ENCODE results near the gene UTP4.

The UTP4 gene

DNA sequence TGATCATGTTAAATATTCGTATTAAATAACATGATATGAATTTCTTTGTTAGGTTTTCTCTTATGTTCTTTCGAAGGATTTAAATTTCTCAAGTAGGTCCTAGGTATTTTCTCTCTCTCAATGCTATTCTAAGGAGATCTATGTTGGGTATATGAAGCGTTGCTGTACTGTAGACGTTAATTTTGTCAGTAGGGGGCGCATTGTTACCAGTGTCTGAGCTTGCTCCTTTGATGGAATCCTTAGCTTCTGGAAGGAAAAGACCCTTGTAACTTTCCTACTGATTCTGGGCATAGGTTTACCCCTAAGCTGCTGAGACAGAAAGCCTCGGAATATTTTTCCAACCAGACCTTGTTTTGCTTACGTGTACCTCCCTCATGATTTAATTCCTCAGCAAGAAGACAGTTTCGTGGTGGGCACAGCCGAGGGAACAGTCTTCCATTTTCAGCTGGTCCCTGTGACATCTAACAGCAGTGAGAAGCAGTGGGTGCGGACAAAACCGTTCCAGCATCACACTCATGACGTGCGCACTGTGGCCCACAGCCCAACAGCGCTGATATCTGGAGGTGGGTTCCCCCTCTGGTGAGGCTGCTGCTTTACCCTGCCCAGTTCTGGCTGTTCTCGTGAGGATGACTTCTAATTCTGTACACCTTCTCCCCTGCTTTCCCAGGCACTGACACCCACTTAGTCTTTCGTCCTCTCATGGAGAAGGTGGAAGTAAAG lies 17.9 kb downstream of the UTP4 start:
- H3K4me3 ChIP-seq (ENCODE audit: low read depth, low read length): no peak overlapping the region
- no peaks in the 10 kb centered on the region for H3K27me3 ChIP-seq (ENCODE audit: insufficient read depth, low read depth, severe bottlenecking)
- TF ChIP-seq, protein P1, sequence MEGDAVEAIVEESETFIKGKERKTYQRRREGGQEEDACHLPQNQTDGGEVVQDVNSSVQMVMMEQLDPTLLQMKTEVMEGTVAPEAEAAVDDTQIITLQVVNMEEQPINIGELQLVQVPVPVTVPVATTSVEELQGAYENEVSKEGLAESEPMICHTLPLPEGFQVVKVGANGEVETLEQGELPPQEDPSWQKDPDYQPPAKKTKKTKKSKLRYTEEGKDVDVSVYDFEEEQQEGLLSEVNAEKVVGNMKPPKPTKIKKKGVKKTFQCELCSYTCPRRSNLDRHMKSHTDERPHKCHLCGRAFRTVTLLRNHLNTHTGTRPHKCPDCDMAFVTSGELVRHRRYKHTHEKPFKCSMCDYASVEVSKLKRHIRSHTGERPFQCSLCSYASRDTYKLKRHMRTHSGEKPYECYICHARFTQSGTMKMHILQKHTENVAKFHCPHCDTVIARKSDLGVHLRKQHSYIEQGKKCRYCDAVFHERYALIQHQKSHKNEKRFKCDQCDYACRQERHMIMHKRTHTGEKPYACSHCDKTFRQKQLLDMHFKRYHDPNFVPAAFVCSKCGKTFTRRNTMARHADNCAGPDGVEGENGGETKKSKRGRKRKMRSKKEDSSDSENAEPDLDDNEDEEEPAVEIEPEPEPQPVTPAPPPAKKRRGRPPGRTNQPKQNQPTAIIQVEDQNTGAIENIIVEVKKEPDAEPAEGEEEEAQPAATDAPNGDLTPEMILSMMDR (IDR thresholded peaks at IDR 0.05; ENCODE audit: low read depth, low read length): peak; percentile 69
- H3K9me3 ChIP-seq (ENCODE audit: severe bottlenecking): no peaks in the 10 kb centered on the region
- DNase-seq: peak; percentile 60
- peaks cover 73% of the 10 kb centered on the region for H3K36me3 ChIP-seq
- no peak overlapping the region for H3K27ac ChIP-seq

DNA sequence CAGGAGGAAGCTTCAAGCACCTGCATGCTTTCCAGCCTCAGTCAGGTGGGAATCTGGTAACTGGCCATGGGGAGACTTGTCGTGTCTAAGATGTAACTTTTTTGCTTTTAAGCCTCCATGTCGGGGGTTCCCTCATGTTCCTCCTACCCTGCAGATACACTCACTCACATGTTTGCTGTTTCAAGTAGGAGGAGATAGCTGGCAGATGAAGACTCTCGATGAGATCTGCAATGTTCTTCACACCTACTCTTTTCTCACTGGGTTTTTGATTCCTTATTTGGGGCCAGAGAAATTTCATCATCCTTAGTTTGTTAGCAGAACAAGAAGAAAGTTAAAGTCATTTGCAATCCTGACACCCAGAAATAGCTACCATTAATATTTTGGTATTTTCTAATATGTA lies 24.7 kb downstream of the UTP4 start:
- TF ChIP-seq, protein P1 (IDR thresholded peaks at IDR 0.05; ENCODE audit: low read depth, low read length): no peak

DNA sequence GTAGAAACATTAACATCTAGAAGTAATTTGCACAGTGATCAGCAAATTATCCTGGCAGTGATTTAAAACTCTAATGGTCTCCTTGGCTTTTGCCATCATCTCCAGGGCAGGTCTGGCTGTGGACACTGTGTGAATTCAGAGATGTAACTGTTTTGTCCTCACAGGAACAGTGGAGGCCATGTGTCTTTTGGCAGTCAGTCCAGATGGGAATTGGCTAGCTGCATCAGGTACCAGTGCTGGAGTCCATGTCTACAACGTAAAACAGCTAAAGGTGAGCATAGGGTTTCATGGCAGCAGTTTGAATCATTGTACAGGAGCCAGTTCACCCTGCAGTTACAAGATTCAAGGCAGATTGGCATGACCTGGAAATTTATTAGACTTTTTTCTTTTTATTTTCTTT lies 27.7 kb downstream of the UTP4 start:
- H3K4me3 ChIP-seq (ENCODE audit: low read depth, low read length): no peak overlapping the region
- no peaks in the 10 kb centered on the region for H3K27me3 ChIP-seq (ENCODE audit: insufficient read depth, low read depth, severe bottlenecking)
- H3K36me3 ChIP-seq: peaks cover 86% of the 10 kb centered on the region
- DNase-seq: no peak
- H3K9me3 ChIP-seq (ENCODE audit: severe bottlenecking): no peaks in the 10 kb centered on the region
- H3K27ac ChIP-seq: no peak overlapping the region
- TF ChIP-seq, protein P1 (IDR thresholded peaks at IDR 0.05; ENCODE audit: low read depth, low read length): no peak

More for the DNA sequence above, 24.7 kb downstream of the UTP4 start:
- DNase-seq: no peak
- Histone ChIP-seq H3K27ac (no peak overlapping the region), H3K27me3 (ENCODE audit: insufficient read depth, low read depth, severe bottlenecking) (no peaks in the 10 kb centered on the region), H3K4me3 (ENCODE audit: low read depth, low read length) (no peak overlapping the region), H3K9me3 (ENCODE audit: severe bottlenecking) (no peaks in the 10 kb centered on the region), H3K36me3 (peaks cover 90% of the 10 kb centered on the region)

DNA sequence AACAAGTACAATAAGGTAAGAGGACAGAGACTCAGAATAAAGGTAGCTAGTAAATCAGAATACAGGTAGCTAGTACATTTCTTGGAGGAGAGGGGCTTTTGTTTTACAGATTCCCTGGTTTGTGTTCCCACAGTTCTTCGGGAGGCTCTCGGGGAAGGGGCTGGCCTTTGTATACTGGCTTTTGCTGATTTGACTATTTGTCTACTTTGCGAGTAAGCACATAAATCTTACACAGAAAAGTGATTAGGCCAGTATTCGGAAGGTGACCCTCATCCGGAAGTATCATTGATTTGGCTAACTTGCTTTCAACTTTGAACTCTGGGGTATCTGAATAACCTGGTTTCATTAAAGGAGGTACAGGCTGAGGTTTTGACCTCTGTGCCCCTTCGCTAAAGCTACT lies 33.1 kb downstream of the UTP4 start:
- TF ChIP-seq, protein P1 (IDR thresholded peaks at IDR 0.05; ENCODE audit: low read depth, low read length): no peak
- H3K36me3 ChIP-seq: peaks cover 77% of the 10 kb centered on the region
- no peaks in the 10 kb centered on the region for H3K9me3 ChIP-seq (ENCODE audit: severe bottlenecking)
- no peak overlapping the region for H3K4me3 ChIP-seq (ENCODE audit: low read depth, low read length)
- H3K27me3 ChIP-seq (ENCODE audit: insufficient read depth, low read depth, severe bottlenecking): no peaks in the 10 kb centered on the region
- no peak overlapping the region for H3K27ac ChIP-seq
- no peak for DNase-seq

DNA sequence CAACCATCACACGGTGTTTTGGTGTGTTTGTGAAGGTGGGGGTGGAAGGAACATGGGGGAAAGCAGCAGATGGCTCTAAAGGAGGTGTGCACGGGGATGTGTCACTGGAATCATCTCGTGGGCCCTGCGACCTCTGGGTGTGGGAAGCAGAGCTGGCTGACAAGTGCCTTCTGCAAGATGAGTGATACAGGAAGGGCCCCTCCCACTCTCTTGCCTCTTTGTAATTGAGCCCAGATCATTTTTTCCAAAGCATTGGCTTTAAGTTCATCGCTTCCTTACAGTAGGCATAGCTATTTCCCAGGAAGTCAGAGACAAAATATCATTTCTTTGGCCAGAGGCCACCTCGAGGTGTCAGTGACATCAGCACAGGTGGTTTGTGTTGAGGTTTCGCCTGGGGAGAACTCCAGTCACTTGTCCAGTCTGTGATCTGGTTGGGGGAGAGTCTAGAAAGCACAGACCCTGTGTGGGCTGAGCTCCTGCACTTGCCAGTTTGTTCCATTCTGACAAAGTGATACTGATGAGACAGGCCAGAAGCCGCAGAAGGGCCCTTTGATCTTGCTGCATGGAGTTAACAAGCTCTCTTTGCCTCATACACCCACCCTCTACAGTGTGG lies 33.9 kb downstream of the UTP4 start:
- Histone ChIP-seq H3K36me3 (peaks cover 73% of the 10 kb centered on the region), H3K27ac (no peak overlapping the region), H3K4me3 (ENCODE audit: low read depth, low read length) (no peak overlapping the region), H3K27me3 (ENCODE audit: insufficient read depth, low read depth, severe bottlenecking) (no peaks in the 10 kb centered on the region), H3K9me3 (ENCODE audit: severe bottlenecking) (no peaks in the 10 kb centered on the region)
- DNase-seq: no peak
- TF ChIP-seq, protein P1 (IDR thresholded peaks at IDR 0.05; ENCODE audit: low read depth, low read length): no peak
